Ovary (tissue), 9 donors: ENCODE results near the gene IQCF2. TPM values are rescaled to one million over a fixed set of nuclear protein-coding genes. Genes with fewer than 3 reads are reported as not detected.

Source experiments
- DNase-seq, 5 donors: peaks; one replicate each; pipeline ENCODE4 v3.0.0-alpha.2; 2019 to 2020
- H3K27ac ChIP-seq, 2 donors: fragments of 200-600 bp; one replicate each; pipeline versions ENCODE4 v1.5.1 to v1.8.0; 2019 to 2022
- H3K27me3 ChIP-seq: fragments of 200-600 bp; one replicate; pipeline ENCODE4 v1.8.0; 2022
- H3K36me3 ChIP-seq: fragments of 200-600 bp; sonication (generic); one replicate; pipeline ENCODE4 v1.5.1; 2019
- H3K4me1 ChIP-seq: one replicate; pipeline ENCODE4 v1.8.1; 2013; ENCODE audit warnings: mild to moderate bottlenecking, moderate library complexity; ENCODE audit not compliant: insufficient read depth
- H3K4me3 ChIP-seq: fragments of 200-600 bp; sonication (generic); one replicate; pipeline ENCODE4 v1.5.1; 2017
- H3K9me3 ChIP-seq, 2 donors: fragments of 200-600 bp in 1 of 2; sonication (generic) in 1 of 2; one replicate each; pipeline versions ENCODE4 v1.5.1 to v1.8.1; 2013 to 2019; ENCODE audit warnings: mild to moderate bottlenecking in 1 of 2, moderate library complexity in 1 of 2
- EP300 ChIP-seq: sonication (generic); formaldehyde crosslinking; IDR thresholded peaks from one replicate; pipeline ENCODE4 v1.6.1; 2017; ENCODE audit warnings: antibody characterized with exemption
- POLR2A ChIP-seq: fragments of 450-650 bp; IDR thresholded peaks from one replicate; pipeline ENCODE4 v1.6.1; 2017; ENCODE audit warnings: antibody characterized with exemption, mild to moderate bottlenecking, moderate library complexity
- WGBS, 3 donors: extraction: QIAGEN DNeasy Blood & Tissue Kit in 1 of 3; methylation state at CpG; one replicate each; pipeline versions ENCODE4 v1.1.5 to v1.1.7; 2013 to 2017; 5-methylcytosine and 5-hydroxymethylcytosine counted together
- intact Hi-C, 4 donors: fragments of 100-400 bp; cut with DNase I; formaldehyde crosslinking; loops; one replicate each; pipeline versions ENCODE4 v1.11.0 to v1.15.1; 2022 to 2023
- polyA plus RNA-seq, 2 donors: library from polyadenylated mRNA; stranded (reverse); fragments of 200-250 nt in 1 of 2; fragments of 350-450 nt in 1 of 2; fragmentation: Illumina TruSeq in 1 of 2; extraction: RNeasy Lipid Tissue Mini Kit (QIAGEN cat#74804) in 1 of 2; gene quantifications; one replicate each; pipeline ENCODE4 v1.2.3, GENCODE V29; 2013 to 2014
- total RNA-seq, 7 donors: library from RNA; depleted of rRNA in 2 of 7; stranded (reverse); fragments of >200 nt in 2 of 7; fragmentation: NEBNext Ultra II Directional in 3 of 7; extraction: Animal tissue kit (Norgen Biotek cat#: 25700) in 3 of 7; gene quantifications; one replicate each; pipeline versions ENCODE4 v1.1.0 to v1.2.4, GENCODE V29; 2016 to 2023
- TF ChIP-seq, protein P1 (sequence below), 3 donors: fragments of 450-650 bp in 2 of 3; fragments of 200-600 bp in 1 of 3; IDR thresholded peaks; one replicate each; pipeline versions ENCODE4 v1.5.1 to v1.8.0; 2016 to 2022; ENCODE audit warnings: antibody characterized with exemption in 3 of 3, mild to moderate bottlenecking in 1 of 3
- donor health status: DM: no; HTN: no; CAD: no; lungs with moderate emphysema.
- donor health status: DM: no; HTN: no; CAD: no.
- donor health status: Bipolar disorder and iron deficiency.
- donor health status: DM: yes; HTN: yes; CAD: no.
- donor health status: DM: no; HTN: no; CAD: no.
- donor health status: DM: yes; HTN: yes; CAD: no.

IQCF2 gene
- total and polyA plus RNA-seq, 9 donors, result not detected

- Histone ChIP-seq H3K4me1 (no peaks in the 10 kb centered on the region), H3K36me3 (no peaks in the 10 kb centered on the region), H3K4me3 (no peak overlapping the region), H3K27ac (no peak overlapping the region), H3K27me3 (no peaks in the 10 kb centered on the region), H3K9me3 (no peaks in the 10 kb centered on the region)
- 73 to 86% (median 83%) methylated on average over 2 of the region's 2 CpGs for WGBS, 3 donors
- intact Hi-C loops, result no loop called here
- no peak for DNase-seq
- TF ChIP-seq, protein P1, sequence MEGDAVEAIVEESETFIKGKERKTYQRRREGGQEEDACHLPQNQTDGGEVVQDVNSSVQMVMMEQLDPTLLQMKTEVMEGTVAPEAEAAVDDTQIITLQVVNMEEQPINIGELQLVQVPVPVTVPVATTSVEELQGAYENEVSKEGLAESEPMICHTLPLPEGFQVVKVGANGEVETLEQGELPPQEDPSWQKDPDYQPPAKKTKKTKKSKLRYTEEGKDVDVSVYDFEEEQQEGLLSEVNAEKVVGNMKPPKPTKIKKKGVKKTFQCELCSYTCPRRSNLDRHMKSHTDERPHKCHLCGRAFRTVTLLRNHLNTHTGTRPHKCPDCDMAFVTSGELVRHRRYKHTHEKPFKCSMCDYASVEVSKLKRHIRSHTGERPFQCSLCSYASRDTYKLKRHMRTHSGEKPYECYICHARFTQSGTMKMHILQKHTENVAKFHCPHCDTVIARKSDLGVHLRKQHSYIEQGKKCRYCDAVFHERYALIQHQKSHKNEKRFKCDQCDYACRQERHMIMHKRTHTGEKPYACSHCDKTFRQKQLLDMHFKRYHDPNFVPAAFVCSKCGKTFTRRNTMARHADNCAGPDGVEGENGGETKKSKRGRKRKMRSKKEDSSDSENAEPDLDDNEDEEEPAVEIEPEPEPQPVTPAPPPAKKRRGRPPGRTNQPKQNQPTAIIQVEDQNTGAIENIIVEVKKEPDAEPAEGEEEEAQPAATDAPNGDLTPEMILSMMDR (IDR thresholded peaks at IDR 0.05), result no peak
- no peak for TF ChIP-seq EP300
- no peak for TF ChIP-seq POLR2A
Measured at GRCh38 chr3:51887620-51888019, 26.2 kb downstream of the IQCF2 start.

DNA sequence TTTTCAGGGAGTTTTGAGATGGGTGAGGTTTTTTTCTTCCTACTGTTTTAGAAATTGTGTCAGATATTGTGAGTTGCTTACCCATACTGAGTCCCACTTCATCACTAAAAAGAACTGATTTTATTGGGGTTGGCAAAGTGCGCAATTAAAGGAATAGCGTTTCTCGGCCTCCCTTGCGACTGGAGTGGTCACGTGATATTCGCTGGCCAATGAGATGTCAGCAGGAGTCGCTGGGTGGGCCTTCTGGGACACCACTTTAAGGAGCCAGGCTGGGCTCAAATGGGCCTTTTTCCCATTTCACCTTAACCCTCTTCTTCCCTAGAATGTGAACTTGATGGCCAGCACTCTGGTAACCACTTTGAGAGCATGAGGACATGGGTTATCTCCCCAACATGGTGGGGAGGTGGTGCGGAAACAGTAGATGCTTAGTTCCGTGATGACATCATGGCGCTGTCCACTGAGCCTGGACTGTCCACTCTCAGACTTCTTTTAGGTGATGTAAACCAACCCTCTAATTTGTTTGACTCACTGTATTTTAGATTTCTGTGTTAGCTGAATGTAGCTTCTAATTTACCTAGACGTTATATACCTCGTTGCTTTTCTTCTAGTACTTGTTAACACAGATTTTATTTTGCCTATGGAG, 27.2 kb downstream of the IQCF2 start:
- no peak overlapping the region for H3K27ac ChIP-seq
- DNase-seq, result no peak
- no peaks in the 10 kb centered on the region for H3K36me3 ChIP-seq
- no peaks in the 10 kb centered on the region for H3K4me1 ChIP-seq
- WGBS, 3 donors, result 91 to 96% (median 91%) methylated on average over 12 of the region's 12 CpGs
- TF ChIP-seq, protein P1 (IDR thresholded peaks at IDR 0.05), result no peak
- no peak for TF ChIP-seq POLR2A
- H3K9me3 ChIP-seq, result no peaks in the 10 kb centered on the region
- H3K27me3 ChIP-seq, result no peaks in the 10 kb centered on the region
- no peak overlapping the region for H3K4me3 ChIP-seq
- intact Hi-C loops, result no loop called here

DNA sequence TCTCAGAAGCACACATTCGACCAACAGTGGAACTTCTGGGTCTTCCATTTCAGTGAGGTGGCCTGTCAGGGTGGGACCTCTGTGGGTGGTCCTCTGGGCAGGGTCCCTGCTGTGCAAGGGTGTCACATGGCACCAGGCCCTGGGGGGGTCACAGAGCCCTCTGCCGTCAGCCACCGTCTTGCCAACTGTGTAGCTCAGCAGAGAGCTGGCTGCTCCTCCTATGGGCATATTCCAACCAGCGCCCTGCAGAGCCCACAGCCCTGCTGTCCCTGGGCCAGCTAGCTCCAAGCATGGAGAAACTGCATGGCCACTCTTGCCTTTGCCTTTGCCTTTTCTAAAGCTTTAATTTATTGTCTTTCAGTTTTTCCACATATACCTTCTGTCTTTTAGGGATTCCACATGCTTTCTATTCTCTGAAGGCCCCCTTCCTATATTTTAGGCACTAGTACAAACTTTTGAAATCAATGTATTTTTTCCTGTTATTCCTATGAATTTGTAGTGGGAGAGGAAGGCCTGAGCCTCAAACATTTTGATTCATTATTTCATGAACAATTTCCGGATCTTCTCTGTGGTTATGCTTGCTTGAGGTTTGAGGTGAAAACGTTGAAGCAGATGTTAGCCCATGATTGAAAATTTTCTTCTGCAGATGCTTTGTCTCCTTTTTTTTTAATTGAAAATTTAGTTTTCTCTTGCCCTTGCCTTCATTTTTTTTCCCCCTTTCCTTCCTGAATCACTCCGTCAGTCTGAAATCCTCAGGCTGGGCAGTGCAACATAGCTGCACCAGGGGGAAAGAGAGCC, 30.0 kb downstream of the IQCF2 start:
- TF ChIP-seq, protein P1 (IDR thresholded peaks at IDR 0.05), result no peak
- TF ChIP-seq POLR2A (no peak), EP300 (no peak)
- Histone ChIP-seq H3K27me3 (no peaks in the 10 kb centered on the region), H3K36me3 (no peaks in the 10 kb centered on the region), H3K27ac (no peak overlapping the region), H3K4me3 (no peak overlapping the region), H3K9me3 (no peaks in the 10 kb centered on the region), H3K4me1 (no peaks in the 10 kb centered on the region)
- WGBS, 3 donors, result 78 to 82% (median 79%) methylated on average over 7 of the region's 7 CpGs
- no peak for DNase-seq
- intact Hi-C loops, result no loop called here

- Histone ChIP-seq H3K27me3 (no peaks in the 10 kb centered on the region), H3K9me3 (no peaks in the 10 kb centered on the region), H3K4me3 (no peak overlapping the region), H3K4me1 (no peaks in the 10 kb centered on the region), H3K27ac (no peak overlapping the region), H3K36me3 (no peaks in the 10 kb centered on the region)
- intact Hi-C loops, result no loop called here
- TF ChIP-seq POLR2A, result no peak
- TF ChIP-seq, protein P1 (IDR thresholded peaks at IDR 0.05), result no peak
- no peak for TF ChIP-seq EP300
- DNase-seq, result no peak
- WGBS, 3 donors, result 84 to 88% (median 88%) methylated on average over 4 of the region's 4 CpGs
Measured at GRCh38 chr3:51894391-51894790, 33.0 kb downstream of the IQCF2 start.
